HepG2 (cell line): ENCODE results near the gene GLB1L.

Experiments used
- ELF1 ChIP-seq: sonication (generic); formaldehyde crosslinking; IDR thresholded peaks from 2 replicates; pipeline ENCODE4 v1.4.0; 2020; ENCODE audit warnings: missing genetic modification reagents
- ESRRA ChIP-seq: sonication (generic); formaldehyde crosslinking; IDR thresholded peaks from 2 replicates; pipeline ENCODE4 v1.5.1; 2020; ENCODE audit warnings: mild to moderate bottlenecking, low read depth, missing genetic modification reagents
- ZNF446 ChIP-seq: sonication (generic); formaldehyde crosslinking; IDR thresholded peaks from 2 replicates; pipeline ENCODE4 v1.5.0; 2020; ENCODE audit warnings: mild to moderate bottlenecking, missing genetic modification reagents

GRCh38 chr2:219274361-219274921 lies 29.2 kb upstream of the GLB1L start:
- TF ChIP-seq ZNF446, result no peak
- TF ChIP-seq ESRRA, result no peak
- no peak for TF ChIP-seq ELF1 (CRISPR knock-in tag)
